Measurements from ENCODE around the gene ITGA3.

- peak; percentile 34; the same call in 1 of the 2 replicates for TF ChIP-seq POLR2AphosphoS5 (IDR thresholded peaks at IDR 0.05; ENCODE audit: low read depth, low read length)
- TF ChIP-seq NFIC (IDR thresholded peaks at IDR 0.05; ENCODE audit: borderline replicate concordance): no peak; the same call in 1 of the 2 replicates
- peak in 1 of 2 experiments; percentile 5; a peak in 1 of 4 replicates for TF ChIP-seq EP300 (IDR thresholded peaks at IDR 0.05; ENCODE audit: borderline replicate concordance in 1 of 2, low read depth in 1 of 2, low read length in 1 of 2)
- no peak for TF ChIP-seq REST (IDR thresholded peaks at IDR 0.05; ENCODE audit: low read depth, low read length)
- TF ChIP-seq, protein P1, sequence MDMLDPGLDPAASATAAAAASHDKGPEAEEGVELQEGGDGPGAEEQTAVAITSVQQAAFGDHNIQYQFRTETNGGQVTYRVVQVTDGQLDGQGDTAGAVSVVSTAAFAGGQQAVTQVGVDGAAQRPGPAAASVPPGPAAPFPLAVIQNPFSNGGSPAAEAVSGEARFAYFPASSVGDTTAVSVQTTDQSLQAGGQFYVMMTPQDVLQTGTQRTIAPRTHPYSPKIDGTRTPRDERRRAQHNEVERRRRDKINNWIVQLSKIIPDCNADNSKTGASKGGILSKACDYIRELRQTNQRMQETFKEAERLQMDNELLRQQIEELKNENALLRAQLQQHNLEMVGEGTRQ (IDR thresholded peaks at IDR 0.05; ENCODE audit: borderline replicate concordance, low read depth, low read length): peak; percentile 88
- TF ChIP-seq, protein P2, sequence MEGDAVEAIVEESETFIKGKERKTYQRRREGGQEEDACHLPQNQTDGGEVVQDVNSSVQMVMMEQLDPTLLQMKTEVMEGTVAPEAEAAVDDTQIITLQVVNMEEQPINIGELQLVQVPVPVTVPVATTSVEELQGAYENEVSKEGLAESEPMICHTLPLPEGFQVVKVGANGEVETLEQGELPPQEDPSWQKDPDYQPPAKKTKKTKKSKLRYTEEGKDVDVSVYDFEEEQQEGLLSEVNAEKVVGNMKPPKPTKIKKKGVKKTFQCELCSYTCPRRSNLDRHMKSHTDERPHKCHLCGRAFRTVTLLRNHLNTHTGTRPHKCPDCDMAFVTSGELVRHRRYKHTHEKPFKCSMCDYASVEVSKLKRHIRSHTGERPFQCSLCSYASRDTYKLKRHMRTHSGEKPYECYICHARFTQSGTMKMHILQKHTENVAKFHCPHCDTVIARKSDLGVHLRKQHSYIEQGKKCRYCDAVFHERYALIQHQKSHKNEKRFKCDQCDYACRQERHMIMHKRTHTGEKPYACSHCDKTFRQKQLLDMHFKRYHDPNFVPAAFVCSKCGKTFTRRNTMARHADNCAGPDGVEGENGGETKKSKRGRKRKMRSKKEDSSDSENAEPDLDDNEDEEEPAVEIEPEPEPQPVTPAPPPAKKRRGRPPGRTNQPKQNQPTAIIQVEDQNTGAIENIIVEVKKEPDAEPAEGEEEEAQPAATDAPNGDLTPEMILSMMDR (IDR thresholded peaks at IDR 0.05): no peak
- TF ChIP-seq RFX5 (IDR thresholded peaks at IDR 0.05; ENCODE audit: low read length): peak; percentile 71; the same call in 1 of the 2 replicates
- 0 out of 2 replicates have a peak, but pooled peaks have one; percentile 25 for TF ChIP-seq ELF1 (IDR thresholded peaks at IDR 0.05)
- 0 out of 2 replicates have a peak, but pooled peaks have one; percentile 3 for TF ChIP-seq TCF12 (IDR thresholded peaks at IDR 0.05)
- peak; percentile 64 for TF ChIP-seq PBX3 (IDR thresholded peaks at IDR 0.05)
- peak; percentile 69; the same call in 1 of the 2 replicates for TF ChIP-seq SIN3A (IDR thresholded peaks at IDR 0.05; ENCODE audit: borderline replicate concordance, low read depth, low read length)
- peak; percentile 24; the same call in 1 of the 2 replicates for TF ChIP-seq RCOR1 (IDR thresholded peaks at IDR 0.05; ENCODE audit: low read length)
- no peak for TF ChIP-seq GABPA (IDR thresholded peaks at IDR 0.05; ENCODE audit: low read depth)
Observed at GRCh38 chr17:50094753-50095619, 39.1 kb downstream of the ITGA3 start, which contains the start of gene PDK2.
